ENCODE data around the gene HIPK1.
"Not testable (repeated sequence)": the region's sequence is repeated elsewhere in the genome, so short reads cannot be mapped to it uniquely, and the experiment has no call there.

HIPK1 gene

GRCh38 chr1:113946112-113946511 is 17.0 kb downstream of the HIPK1 start:
- DNase-seq = no peak

GRCh38 chr1:113946678-113947387 is 17.7 kb downstream of the HIPK1 start:
- no peak for DNase-seq

GRCh38 chr1:113947388-113948107 is 18.4 kb downstream of the HIPK1 start:
- no peak for DNase-seq

DNA sequence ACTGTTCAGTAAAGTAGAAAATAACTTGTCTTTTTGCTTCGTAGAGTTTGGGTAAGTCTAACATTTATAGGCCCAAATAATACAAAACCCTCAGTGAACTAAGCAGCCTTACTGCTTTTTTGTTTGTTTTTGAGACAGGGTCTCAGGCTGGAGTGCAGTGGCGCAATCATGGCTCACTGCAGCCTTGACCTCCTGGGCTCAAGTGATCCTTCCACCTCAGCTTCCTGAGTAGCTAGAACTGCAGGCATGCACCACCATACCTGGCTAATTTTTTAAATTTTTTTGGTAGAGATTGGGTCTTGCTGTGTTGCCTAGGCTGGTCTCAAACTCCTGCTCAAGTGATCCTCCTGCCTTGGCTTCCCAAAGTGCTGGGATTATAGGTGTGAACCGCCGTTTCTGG is 19.0 kb downstream of the HIPK1 start:
- DNase-seq = not testable (repeated sequence)

- no peak for DNase-seq
These were observed 19.9 kb downstream of the HIPK1 start for GRCh38 chr1:113949007-113949406.

DNA sequence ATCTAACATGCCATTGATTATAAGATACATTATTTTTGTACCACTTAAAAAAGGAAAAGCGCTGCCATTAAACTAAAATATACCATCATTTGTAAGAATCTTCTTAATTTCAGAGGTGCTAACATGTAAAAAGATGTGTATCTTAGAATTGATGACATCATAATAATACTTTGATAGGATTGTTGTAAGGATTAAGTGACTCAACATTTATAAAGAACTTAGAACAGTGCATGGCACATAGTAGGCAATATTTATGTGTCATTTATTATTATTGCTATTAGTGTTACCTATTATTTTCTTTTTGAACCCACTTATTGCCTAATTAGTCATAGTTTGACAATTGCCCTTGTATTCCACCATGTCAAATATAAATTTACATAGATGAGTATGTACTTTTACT is 21.8 kb downstream of the HIPK1 start:
- DNase-seq = no peak

DNA sequence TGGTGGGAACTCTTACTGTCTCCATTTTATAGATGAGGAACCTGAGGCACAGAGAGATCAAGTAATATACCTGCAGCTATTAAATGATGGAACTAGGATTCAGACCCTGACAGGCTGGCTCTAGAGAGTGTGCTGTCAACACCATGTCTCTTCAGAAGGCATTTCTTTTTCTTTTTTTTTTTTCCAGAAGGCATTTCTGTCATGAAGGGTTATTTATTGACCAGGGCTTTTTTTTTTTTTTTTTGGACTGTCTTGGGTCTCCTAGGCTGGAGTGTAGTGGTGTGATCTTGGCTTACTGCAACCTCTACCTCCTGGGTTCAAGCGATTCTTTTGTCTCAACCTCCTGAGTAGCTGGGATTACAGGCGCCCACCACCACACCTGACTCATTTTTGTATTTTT is 22.6 kb downstream of the HIPK1 start:
- no peak for DNase-seq

GRCh38 chr1:113957984-113958383 is 28.9 kb downstream of the HIPK1 start:
- no peak for DNase-seq

- DNase-seq = no peak
These were observed 29.6 kb downstream of the HIPK1 start for GRCh38 chr1:113958691-113959090.

DNA sequence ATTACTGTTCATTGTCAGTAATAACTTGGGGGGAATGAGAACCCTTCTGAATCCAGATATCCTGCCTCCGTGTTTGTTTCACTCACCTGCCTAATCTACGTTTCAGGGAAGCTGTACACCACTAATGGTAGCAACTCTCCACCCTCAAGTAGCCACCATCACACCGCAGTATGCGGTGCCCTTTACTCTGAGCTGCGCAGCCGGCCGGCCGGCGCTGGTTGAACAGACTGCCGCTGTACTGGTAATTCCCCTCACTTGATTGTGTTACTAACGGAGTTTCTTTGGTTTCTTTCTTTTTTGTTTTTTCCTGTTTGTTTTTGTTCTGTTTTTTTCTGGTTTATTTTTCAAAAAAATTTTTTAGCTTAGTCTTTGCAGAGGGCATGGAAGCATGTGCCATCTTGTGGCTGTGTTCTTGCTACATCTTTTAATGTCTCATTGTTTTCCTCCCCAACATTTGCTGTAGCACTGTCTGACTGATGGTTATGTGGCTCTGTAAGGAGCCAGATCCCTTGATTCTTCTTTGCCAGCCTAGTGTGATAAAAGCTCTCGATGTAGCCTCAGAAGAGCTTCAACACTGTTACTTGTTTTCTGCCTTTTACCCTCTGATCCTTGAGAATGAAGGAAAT is 34.3 kb downstream of the HIPK1 start:
- no peak for DNase-seq

DNA sequence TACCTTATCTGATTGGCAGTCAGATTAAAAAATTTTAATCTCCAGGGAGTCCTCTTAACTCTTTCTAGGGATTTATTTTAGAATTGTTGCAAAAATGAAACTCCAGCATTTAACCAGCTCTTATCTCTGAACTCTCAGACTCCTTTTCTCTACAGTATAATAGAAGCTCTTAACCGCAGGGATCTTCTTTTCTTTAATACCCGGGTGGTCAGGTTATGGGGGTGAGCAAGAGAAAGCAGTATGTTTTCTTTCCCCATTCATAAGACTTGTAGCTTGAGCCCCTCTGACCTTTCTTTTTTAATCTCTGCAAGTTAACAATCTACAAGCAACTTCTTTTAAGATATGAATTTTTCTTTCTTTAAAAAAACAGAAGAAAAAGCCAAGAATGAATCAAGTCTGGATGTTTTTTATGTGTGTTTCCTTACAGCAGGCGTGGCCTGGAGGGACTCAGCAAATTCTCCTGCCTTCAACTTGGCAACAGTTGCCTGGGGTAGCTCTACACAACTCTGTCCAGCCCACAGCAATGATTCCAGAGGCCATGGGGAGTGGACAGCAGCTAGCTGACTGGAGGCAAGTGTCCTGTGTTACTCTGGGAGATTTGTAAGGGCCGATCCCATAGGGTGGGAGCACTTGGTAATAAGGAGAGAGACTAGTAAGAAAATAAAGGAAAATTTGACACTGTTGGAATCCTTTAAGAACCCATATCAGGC is 36.7 kb downstream of the HIPK1 start:
- DNase-seq = no peak

GRCh38 chr1:113972954-113973353 is 43.8 kb downstream of the HIPK1 start:
- no peak for DNase-seq

DNA sequence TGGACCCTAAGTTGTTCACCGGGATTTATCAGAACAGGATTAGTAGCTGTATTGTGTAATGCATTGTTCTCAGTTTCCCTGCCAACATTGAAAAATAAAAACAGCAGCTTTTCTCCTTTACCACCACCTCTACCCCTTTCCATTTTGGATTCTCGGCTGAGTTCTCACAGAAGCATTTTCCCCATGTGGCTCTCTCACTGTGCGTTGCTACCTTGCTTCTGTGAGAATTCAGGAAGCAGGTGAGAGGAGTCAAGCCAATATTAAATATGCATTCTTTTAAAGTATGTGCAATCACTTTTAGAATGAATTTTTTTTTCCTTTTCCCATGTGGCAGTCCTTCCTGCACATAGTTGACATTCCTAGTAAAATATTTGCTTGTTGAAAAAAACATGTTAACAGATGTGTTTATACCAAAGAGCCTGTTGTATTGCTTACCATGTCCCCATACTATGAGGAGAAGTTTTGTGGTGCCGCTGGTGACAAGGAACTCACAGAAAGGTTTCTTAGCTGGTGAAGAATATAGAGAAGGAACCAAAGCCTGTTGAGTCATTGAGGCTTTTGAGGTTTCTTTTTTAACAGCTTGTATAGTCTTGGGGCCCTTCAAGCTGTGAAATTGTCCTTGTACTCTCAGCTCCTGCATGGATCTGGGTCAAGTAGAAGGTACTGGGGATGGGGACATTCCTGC is 46.2 kb downstream of the HIPK1 start:
- DNase-seq = no peak

- no peak for DNase-seq
These were observed 47.6 kb downstream of the HIPK1 start for GRCh38 chr1:113976609-113977278.

DNA sequence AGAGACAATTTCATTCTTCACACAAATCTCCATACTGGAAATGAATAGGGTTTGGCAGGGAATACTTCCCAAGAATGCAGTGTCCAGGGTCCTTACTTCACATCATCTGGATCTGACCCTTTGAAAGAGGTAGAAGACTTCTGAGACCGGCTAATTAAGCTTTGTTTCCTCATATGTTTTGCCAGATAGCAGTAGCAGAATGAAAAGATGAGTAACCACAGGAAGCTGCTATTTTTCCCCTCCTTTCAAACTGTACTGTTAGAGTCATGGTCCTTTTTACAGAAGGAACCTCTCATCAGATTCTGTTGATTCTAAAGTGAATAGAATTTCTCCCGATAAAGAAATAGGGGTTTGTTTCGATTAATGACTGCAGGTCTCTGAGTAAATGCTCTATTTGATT is 48.8 kb downstream of the HIPK1 start:
- no peak for DNase-seq

GRCh38 chr1:113978863-113979702 is 50.0 kb downstream of the HIPK1 start, which contains the start of gene OLFML3:
Gene OLFML3 (plus strand): TSS chr1:113979474. CDS start chr1:113979517, 43 bp downstream.
- DNase-seq = peak; percentile 41

- no peak for DNase-seq
These were observed 51.0 kb downstream of the HIPK1 start for GRCh38 chr1:113980110-113980509.

- DNase-seq = no peak
These were observed 53.1 kb downstream of the HIPK1 start for GRCh38 chr1:113981962-113982931.

DNA sequence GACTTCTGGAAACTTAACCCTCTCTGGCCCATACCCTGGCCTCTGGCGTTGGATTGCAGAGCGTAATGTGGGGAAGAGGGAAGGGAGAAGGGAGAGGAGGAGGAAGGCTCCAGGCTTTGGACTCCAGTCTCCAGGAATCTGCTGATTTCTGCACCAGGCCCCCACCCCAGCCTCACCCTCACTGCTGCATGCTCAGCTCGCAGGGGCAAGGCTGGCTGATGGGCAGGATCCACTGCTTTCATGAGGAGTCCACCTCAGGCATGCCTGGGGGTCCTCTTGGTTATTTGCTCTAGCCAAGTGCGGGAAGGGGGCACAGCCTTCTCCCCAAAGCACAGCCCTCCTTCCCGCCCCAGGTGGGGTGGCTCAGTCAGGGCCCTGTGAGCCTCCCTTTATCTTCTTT is 53.8 kb downstream of the HIPK1 start:
- DNase-seq = no peak

DNA sequence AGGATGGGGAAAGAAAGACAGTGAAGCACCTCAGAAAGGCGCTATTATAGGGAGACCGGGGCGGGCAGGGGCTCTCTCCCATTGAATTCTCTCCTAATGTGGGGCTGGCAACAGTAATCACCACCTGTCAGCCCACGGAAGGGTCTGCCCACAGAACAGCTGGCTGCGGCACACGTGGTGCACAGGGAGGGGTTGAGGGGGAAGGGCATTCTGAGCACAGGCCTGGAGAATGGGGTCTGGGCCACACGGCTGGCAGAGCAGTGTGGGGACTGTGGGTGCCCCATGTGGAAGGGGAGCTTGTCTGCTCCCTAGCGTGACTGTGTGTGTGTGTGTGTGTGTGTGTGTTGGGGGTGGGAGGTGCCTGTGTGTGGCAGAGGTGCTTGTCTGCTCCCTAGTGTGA is 54.3 kb downstream of the HIPK1 start:
- DNase-seq = no peak

Data from CD4-positive, alpha-beta T cell treated with Interleukin-15 for 1 hour (primary cell).